Neural crest cell (in vitro differentiated cells): ENCODE data around the gene RYR2. TPM values are rescaled to one million over a fixed set of nuclear protein-coding genes. Genes with fewer than 3 reads are reported as not detected.

Experiments used
- DNase-seq: peaks from one replicate; pipeline ENCODE4 v3.0.0; 2021; ENCODE audit warnings: low read depth, mixed read lengths, low spot score
- H3K27ac Mint-ChIP-seq: one replicate; pipeline ENCODE4 v1.8.0; 2021; ENCODE audit warnings: mild to moderate bottlenecking, mixed read lengths; ENCODE audit not compliant: unreplicated experiment
- H3K27me3 Mint-ChIP-seq: 2 replicates; pipeline ENCODE4 v1.8.0; 2021; ENCODE audit warnings: low read depth, mild to moderate bottlenecking, mixed read lengths
- H3K36me3 Mint-ChIP-seq: 2 replicates; pipeline ENCODE4 v1.8.0; 2021; ENCODE audit warnings: low read depth, mild to moderate bottlenecking, mixed read lengths
- H3K4me1 Mint-ChIP-seq: 2 replicates; pipeline ENCODE4 v1.8.0; 2021; ENCODE audit warnings: mixed read lengths
- H3K4me3 Mint-ChIP-seq: one replicate; pipeline ENCODE4 v1.8.0; 2021; ENCODE audit warnings: mild to moderate bottlenecking, mixed read lengths
- H3K9me3 Mint-ChIP-seq: 2 replicates; pipeline ENCODE4 v1.8.0; 2021; ENCODE audit warnings: mixed read lengths
- total RNA-seq: library from RNA; stranded (reverse); gene quantifications from 2 replicates; pipeline ENCODE4 v1.2.1, GENCODE V29; 2021
- TF ChIP-seq, protein P1 (sequence below): fragments of 200-600 bp; sonication (generic); conservative IDR thresholded peaks from 2 replicates; pipeline ENCODE4 v1.5.0; 2021; ENCODE audit warnings: antibody characterized with exemption, mild to moderate bottlenecking

Gene RYR2
- total RNA-seq, 1 donor from 2014 or later: 0.07 TPM

DNA sequence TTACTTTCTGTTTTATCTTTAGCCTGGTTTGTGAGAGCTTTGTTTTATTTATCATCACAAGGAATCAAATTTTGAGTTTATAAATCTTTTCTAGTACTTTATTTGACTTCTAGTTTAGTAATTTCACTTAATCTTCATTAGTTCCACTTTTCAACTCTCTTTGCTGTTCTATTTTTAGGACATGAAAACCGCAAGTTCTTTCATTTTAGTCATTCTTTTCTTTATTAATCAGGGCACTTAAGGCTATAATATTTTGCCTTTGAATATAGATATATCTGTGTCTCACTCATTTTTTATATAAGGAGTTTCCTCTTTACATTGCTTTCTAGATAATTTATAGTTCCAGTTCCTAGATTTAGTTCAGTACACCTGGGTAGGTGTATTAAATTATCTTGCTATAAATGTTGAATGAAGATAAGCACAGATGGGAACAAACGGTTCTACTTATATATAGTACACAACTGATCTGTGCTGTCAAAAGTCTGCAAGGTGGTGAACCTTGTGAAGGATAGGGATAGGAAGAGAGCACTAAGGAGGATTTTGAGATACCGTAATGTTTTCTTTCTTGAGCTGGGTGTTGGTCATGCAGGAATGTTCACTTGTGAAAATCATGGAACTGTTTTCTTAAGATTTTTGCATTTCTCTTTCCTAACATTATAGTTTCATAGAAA lies 402.3 kb downstream of the RYR2 start:
- Mint-ChIP-seq H3K4me3 (no peak overlapping the region), H3K27me3 (peaks cover 4% of the 10 kb centered on the region), H3K27ac (no peak overlapping the region), H3K4me1 (no peaks in the 10 kb centered on the region), H3K36me3 (no peaks in the 10 kb centered on the region), H3K9me3 (no peaks in the 10 kb centered on the region)
- DNase-seq: no peak
- TF ChIP-seq, protein P1, sequence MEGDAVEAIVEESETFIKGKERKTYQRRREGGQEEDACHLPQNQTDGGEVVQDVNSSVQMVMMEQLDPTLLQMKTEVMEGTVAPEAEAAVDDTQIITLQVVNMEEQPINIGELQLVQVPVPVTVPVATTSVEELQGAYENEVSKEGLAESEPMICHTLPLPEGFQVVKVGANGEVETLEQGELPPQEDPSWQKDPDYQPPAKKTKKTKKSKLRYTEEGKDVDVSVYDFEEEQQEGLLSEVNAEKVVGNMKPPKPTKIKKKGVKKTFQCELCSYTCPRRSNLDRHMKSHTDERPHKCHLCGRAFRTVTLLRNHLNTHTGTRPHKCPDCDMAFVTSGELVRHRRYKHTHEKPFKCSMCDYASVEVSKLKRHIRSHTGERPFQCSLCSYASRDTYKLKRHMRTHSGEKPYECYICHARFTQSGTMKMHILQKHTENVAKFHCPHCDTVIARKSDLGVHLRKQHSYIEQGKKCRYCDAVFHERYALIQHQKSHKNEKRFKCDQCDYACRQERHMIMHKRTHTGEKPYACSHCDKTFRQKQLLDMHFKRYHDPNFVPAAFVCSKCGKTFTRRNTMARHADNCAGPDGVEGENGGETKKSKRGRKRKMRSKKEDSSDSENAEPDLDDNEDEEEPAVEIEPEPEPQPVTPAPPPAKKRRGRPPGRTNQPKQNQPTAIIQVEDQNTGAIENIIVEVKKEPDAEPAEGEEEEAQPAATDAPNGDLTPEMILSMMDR: no peak

DNA sequence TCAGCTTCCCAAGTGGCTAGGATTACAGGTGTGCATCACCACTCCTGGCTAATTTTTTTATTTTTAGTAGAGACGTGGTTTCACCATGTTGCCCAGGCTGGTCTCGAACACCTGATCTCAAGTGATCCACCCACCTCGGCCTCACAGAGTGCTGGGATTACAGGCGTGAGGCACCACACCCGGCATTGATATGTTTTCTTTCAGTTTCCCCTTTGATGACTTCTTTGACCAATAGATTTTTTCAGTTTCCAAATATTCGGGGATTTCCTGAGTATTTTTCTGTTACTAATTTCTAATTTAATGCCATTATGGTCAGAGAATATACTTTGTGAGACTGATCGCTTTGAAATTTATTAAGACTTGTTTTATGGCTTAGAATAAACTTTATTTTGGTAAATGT lies 406.1 kb downstream of the RYR2 start:
- no peaks in the 10 kb centered on the region for H3K4me1 Mint-ChIP-seq
- H3K9me3 Mint-ChIP-seq: no peaks in the 10 kb centered on the region
- H3K36me3 Mint-ChIP-seq: no peaks in the 10 kb centered on the region
- no peak overlapping the region for H3K27ac Mint-ChIP-seq
- no peak overlapping the region for H3K4me3 Mint-ChIP-seq
- TF ChIP-seq, protein P1: no peak
- peaks cover 4% of the 10 kb centered on the region for H3K27me3 Mint-ChIP-seq
- DNase-seq: no peak

DNA sequence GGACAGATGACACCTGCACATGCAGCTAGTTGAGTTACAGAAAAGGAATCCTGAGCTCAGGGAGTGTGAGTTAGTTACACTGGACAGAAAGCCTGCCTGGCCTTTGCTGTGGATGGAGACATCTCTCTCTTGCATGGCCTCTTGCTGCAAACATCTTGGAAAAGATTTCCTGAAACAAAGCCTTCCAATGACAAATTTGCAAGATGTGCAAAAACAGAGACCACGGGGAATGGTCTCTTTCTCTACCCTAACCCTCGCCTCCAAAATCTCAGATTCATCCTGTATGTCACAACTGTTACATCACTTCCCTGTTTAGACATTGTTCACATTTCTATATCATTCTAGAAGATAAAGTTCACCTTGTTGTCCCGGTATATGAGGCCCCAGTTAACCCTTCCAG lies 415.6 kb downstream of the RYR2 start:
- TF ChIP-seq, protein P1: no peak
- Mint-ChIP-seq H3K27me3 (no peaks in the 10 kb centered on the region), H3K36me3 (no peaks in the 10 kb centered on the region), H3K4me1 (no peaks in the 10 kb centered on the region), H3K27ac (no peak overlapping the region), H3K9me3 (no peaks in the 10 kb centered on the region), H3K4me3 (no peak overlapping the region)
- no peak for DNase-seq

DNA sequence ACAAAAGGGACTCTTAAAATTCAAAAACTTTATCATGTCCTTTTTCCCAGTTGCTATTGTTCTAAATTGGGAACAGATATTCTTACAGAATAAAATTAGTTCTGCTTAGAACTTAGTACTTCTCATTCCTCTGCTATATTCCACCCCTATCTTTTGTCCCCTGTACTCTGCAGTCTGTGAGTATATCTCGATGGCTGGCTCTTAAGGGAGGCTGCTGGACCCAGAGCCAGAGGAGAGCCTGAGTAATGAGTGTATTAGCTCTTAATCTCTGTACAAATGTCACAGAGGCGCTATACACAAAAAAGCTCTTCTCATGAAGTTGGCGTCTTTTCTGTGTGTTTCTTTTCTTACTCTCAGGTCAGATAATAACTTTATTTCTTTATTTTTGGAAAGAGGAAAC lies 425.3 kb downstream of the RYR2 start:
- Mint-ChIP-seq H3K4me1 (no peaks in the 10 kb centered on the region), H3K27ac (no peak overlapping the region), H3K27me3 (no peaks in the 10 kb centered on the region), H3K36me3 (no peaks in the 10 kb centered on the region), H3K9me3 (no peaks in the 10 kb centered on the region), H3K4me3 (no peak overlapping the region)
- TF ChIP-seq, protein P1: no peak
- DNase-seq: no peak

DNA sequence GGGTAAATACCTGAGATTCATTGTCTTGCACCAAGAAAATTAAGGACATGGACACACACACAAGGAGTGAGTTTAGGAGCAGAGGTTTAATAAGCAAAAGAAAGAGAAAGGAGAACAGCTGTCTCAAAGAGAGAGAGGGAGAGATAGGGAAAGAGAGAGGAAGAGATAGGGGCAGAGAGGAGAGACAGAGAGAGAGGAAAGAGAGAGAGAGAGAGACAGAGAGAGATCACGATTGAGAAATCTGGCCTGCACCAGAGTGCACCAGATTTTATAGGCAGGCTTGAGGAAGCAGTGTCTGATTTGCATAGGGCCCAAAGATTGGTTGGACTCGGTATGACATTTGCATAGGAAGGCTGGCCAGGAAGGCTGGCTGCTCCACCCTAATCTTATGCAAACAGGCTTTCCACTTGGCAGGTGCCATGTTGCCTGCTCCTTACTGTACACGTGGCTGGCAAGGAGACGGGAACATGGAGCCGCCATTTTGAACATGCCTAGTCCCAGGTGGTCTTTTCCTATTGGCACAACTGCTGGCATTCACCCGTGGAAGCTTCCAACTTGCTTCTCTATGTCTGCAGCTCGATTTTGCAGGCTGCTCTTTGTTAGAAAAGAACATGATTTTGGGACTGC lies 428.8 kb downstream of the RYR2 start:
- H3K4me3 Mint-ChIP-seq: no peak overlapping the region
- H3K27ac Mint-ChIP-seq: no peak overlapping the region
- DNase-seq: no peak
- H3K36me3 Mint-ChIP-seq: no peaks in the 10 kb centered on the region
- H3K9me3 Mint-ChIP-seq: no peaks in the 10 kb centered on the region
- TF ChIP-seq, protein P1: no peak
- H3K27me3 Mint-ChIP-seq: no peaks in the 10 kb centered on the region
- H3K4me1 Mint-ChIP-seq: no peaks in the 10 kb centered on the region
